Gastroesophageal sphincter (tissue), 4 donors: ENCODE data around the gene BST1. TPM values are rescaled to one million over a fixed set of nuclear protein-coding genes. Genes with fewer than 3 reads are reported as not detected.

Experiments used
- ATAC-seq: fragments of 150-250 bp; one replicate; pipeline ENCODE4 v1.9.1; 2016; ENCODE audit warnings: mild to moderate bottlenecking, moderate library complexity
- H3K27ac ChIP-seq, 4 donors: fragments of 200-600 bp; sonication (generic) in 3 of 4; 1 replicate in 3 of 4; 2 replicates in 1 of 4; pipeline ENCODE4 v1.5.1; 2016 to 2019
- H3K27me3 ChIP-seq: fragments of 200-600 bp; sonication (generic); one replicate; pipeline ENCODE4 v1.5.1; 2019
- H3K36me3 ChIP-seq, 2 donors: fragments of 200-600 bp; sonication (generic); one replicate each; pipeline ENCODE4 v1.5.1; 2019; ENCODE audit warnings: control low read depth in 1 of 2
- H3K4me1 ChIP-seq, 3 donors: fragments of 200-600 bp; sonication (generic); 1 replicate in 2 of 3; 2 replicates in 1 of 3; pipeline ENCODE4 v1.5.1; 2016 to 2019; ENCODE audit warnings: control low read depth in 2 of 3
- H3K4me3 ChIP-seq, 2 donors: fragments of 200-600 bp; sonication (generic); one replicate each; pipeline ENCODE4 v1.5.1; 2019; ENCODE audit warnings: mild to moderate bottlenecking in 1 of 2, moderate library complexity in 1 of 2
- H3K9me3 ChIP-seq, 3 donors: fragments of 200-600 bp; sonication (generic); one replicate each; pipeline ENCODE4 v1.5.1; 2017 to 2019; ENCODE audit warnings: control low read depth in 2 of 3
- CTCF ChIP-seq, 4 experiments: fragments of 200-600 bp in 2 of 4; fragments of 450-650 bp in 2 of 4; sonication (generic) in 1 of 4; IDR thresholded peaks; one replicate each; pipeline ENCODE4 v1.5.1; 2017 to 2019; ENCODE audit warnings: antibody characterized with exemption in 4 of 4, mild to moderate bottlenecking in 2 of 4, moderate library complexity in 2 of 4
- EP300 ChIP-seq: sonication (generic); formaldehyde crosslinking; IDR thresholded peaks from one replicate; pipeline ENCODE4 v1.6.1; 2017; ENCODE audit warnings: antibody characterized with exemption, mild to moderate bottlenecking
- POLR2A ChIP-seq, 2 donors: fragments of 450-650 bp; IDR thresholded peaks; one replicate each; pipeline ENCODE4 v1.6.1; 2017; ENCODE audit warnings: antibody characterized with exemption in 2 of 2, mild to moderate bottlenecking in 2 of 2, moderate library complexity in 1 of 2
- POLR2AphosphoS5 ChIP-seq: sonication (generic); formaldehyde crosslinking; IDR thresholded peaks from one replicate; pipeline ENCODE4 v1.6.1; 2017; ENCODE audit warnings: antibody characterized with exemption
- WGBS, 2 donors: methylation state at CpG; one replicate each; pipeline ENCODE4 v1.1.5; 2018; ENCODE audit warnings: low coverage in 1 of 2; 5-methylcytosine and 5-hydroxymethylcytosine counted together
- total RNA-seq, 4 donors: library from RNA; depleted of rRNA; stranded (reverse); fragments of >200 nt; gene quantifications; one replicate each; pipeline ENCODE4 v1.1.0, GENCODE V29; 2016

Gene BST1
- total RNA-seq, 4 donors from 2014 or later = 0.62 to 9.3 (median 3.3) TPM

- no peak overlapping the region for H3K27ac ChIP-seq
- H3K4me3 ChIP-seq = no peak overlapping the region
- H3K27me3 ChIP-seq = no peaks in the 10 kb centered on the region
- no peak for ATAC-seq
- peaks cover 0 to 11% (median 7%) of the 10 kb centered on the region in 3 donors for H3K4me1 ChIP-seq
- WGBS, 2 donors = 29 to 34% methylated on average over 3 of the region's 3 CpGs
- no peaks in the 10 kb centered on the region for H3K9me3 ChIP-seq
- TF ChIP-seq EP300 (no peak), POLR2AphosphoS5 (no peak), POLR2A (IDR thresholded peaks at IDR 0.05) (no peak), CTCF (IDR thresholded peaks at IDR 0.05) (no peak)
- H3K36me3 ChIP-seq = no peaks in the 10 kb centered on the region
These were observed 15.0 kb downstream of the BST1 start for GRCh38 chr4:15717657-15718416.

GRCh38 chr4:15718465-15718864 is 15.6 kb downstream of the BST1 start:
- TF ChIP-seq POLR2A (IDR thresholded peaks at IDR 0.05) = no peak
- TF ChIP-seq EP300 = no peak
- TF ChIP-seq POLR2AphosphoS5 = no peak
- no peak for TF ChIP-seq CTCF (IDR thresholded peaks at IDR 0.05)
- H3K4me3 ChIP-seq = no peak overlapping the region
- H3K27ac ChIP-seq = no peak overlapping the region
- WGBS, 2 donors = 77 to 100% methylated on average over 1 to 5 of the region's 5 CpGs
- ATAC-seq = no peak
- H3K9me3 ChIP-seq = no peaks in the 10 kb centered on the region
- H3K27me3 ChIP-seq = no peaks in the 10 kb centered on the region
- H3K4me1 ChIP-seq = peaks cover 0 to 11% (median 7%) of the 10 kb centered on the region in 3 donors
- H3K36me3 ChIP-seq = no peaks in the 10 kb centered on the region

GRCh38 chr4:15718959-15719358 is 16.1 kb downstream of the BST1 start:
- Histone ChIP-seq H3K9me3 (no peaks in the 10 kb centered on the region), H3K27me3 (no peaks in the 10 kb centered on the region), H3K36me3 (no peaks in the 10 kb centered on the region), H3K27ac (no peak overlapping the region), H3K4me1 (peaks cover 0 to 11% (median 7%) of the 10 kb centered on the region in 3 donors), H3K4me3 (no peak overlapping the region)
- 87 to 91% methylated on average over 3 to 7 of the region's 7 CpGs for WGBS, 2 donors
- ATAC-seq = no peak
- TF ChIP-seq POLR2A (IDR thresholded peaks at IDR 0.05) (no peak), EP300 (no peak), CTCF (IDR thresholded peaks at IDR 0.05) (no peak), POLR2AphosphoS5 (no peak)

GRCh38 chr4:15719506-15719905 is 16.6 kb downstream of the BST1 start:
- peaks cover 0 to 11% (median 7%) of the 10 kb centered on the region in 3 donors for H3K4me1 ChIP-seq
- H3K27me3 ChIP-seq = no peaks in the 10 kb centered on the region
- H3K4me3 ChIP-seq = no peak overlapping the region
- no peak overlapping the region for H3K27ac ChIP-seq
- no peaks in the 10 kb centered on the region for H3K36me3 ChIP-seq
- TF ChIP-seq POLR2A (IDR thresholded peaks at IDR 0.05) = no peak
- TF ChIP-seq EP300 = no peak
- TF ChIP-seq CTCF (IDR thresholded peaks at IDR 0.05) = no peak
- no peak for TF ChIP-seq POLR2AphosphoS5
- WGBS, 2 donors = 66 to 77% methylated on average over 2 to 3 of the region's 4 CpGs
- no peak for ATAC-seq
- H3K9me3 ChIP-seq = no peaks in the 10 kb centered on the region

- H3K9me3 ChIP-seq = no peaks in the 10 kb centered on the region
- H3K27me3 ChIP-seq = no peaks in the 10 kb centered on the region
- H3K4me1 ChIP-seq = peaks cover 0 to 11% (median 7%) of the 10 kb centered on the region in 3 donors
- TF ChIP-seq CTCF (IDR thresholded peaks at IDR 0.05) = no peak
- TF ChIP-seq EP300 = no peak
- TF ChIP-seq POLR2A (IDR thresholded peaks at IDR 0.05) = no peak
- TF ChIP-seq POLR2AphosphoS5 = no peak
- H3K4me3 ChIP-seq = no peak overlapping the region
- H3K27ac ChIP-seq = no peak overlapping the region
- ATAC-seq = no peak
- whole genome bisulfite sequencing, 2 donors = 94% methylated on average over 2 of the region's 2 CpGs; no CpG with 5 or more reads in 1 of the 2 donors
- H3K36me3 ChIP-seq = no peaks in the 10 kb centered on the region
These were observed 18.0 kb downstream of the BST1 start for GRCh38 chr4:15720851-15721250.
